Neural progenitor cell (in vitro differentiated cells): ENCODE results near the gene PTDSS2.

Source experiments
- CTCF ChIP-seq: fragments of 200-600 bp; sonication (generic); IDR thresholded peaks from 2 replicates; pipeline ENCODE4 v1.5.1; 2017; ENCODE audit warnings: antibody characterized with exemption, mild to moderate bottlenecking
- EZH2phosphoT487 ChIP-seq: fragments of 200-600 bp; sonication (generic); IDR thresholded peaks from 2 replicates; pipeline ENCODE4 v1.6.1; 2017; ENCODE audit warnings: antibody characterized with exemption

GRCh38 chr11:456533-456932 lies 6.5 kb downstream of the PTDSS2 start:
- TF ChIP-seq CTCF, result no peak
- TF ChIP-seq EZH2phosphoT487, result no peak
